Heart right ventricle (tissue), 16 donors: ENCODE data around the gene DUSP7. TPM values are rescaled to one million over a fixed set of nuclear protein-coding genes. Genes with fewer than 3 reads are reported as not detected.

Source experiments
- ATAC-seq, 8 donors: fragments of 200-7000 bp; cut with Tn5 transposase; one replicate each; pipeline ENCODE4 v1.9.1; 2020; ENCODE audit warnings: mild to moderate bottlenecking in 8 of 8, moderate library complexity in 8 of 8, moderate number of reproducible peaks in 1 of 8
- DNase-seq, 2 donors: peaks; one replicate each; pipeline ENCODE4 v3.0.0-alpha.2; 2020
- H3K27ac ChIP-seq, 10 donors: fragments of 200-600 bp; sonication (generic) in 2 of 10; one replicate each; pipeline versions ENCODE4 v1.5.0 to v1.8.0; 2020 to 2022; ENCODE audit warnings: mild to moderate bottlenecking in 3 of 10
- H3K27me3 ChIP-seq, 7 donors: fragments of 200-600 bp; one replicate each; pipeline ENCODE4 v1.8.0; 2021 to 2022; ENCODE audit warnings: mild to moderate bottlenecking in 2 of 7
- H3K36me3 ChIP-seq, 9 donors: fragments of 200-600 bp; sonication (generic) in 1 of 9; one replicate each; pipeline versions ENCODE4 v1.5.0 to v1.8.0; 2020 to 2022; ENCODE audit warnings: mild to moderate bottlenecking in 2 of 9
- H3K4me1 ChIP-seq, 9 donors: fragments of 200-600 bp; sonication (generic) in 1 of 9; one replicate each; pipeline versions ENCODE4 v1.5.0 to v1.8.0; 2020 to 2022; ENCODE audit warnings: mild to moderate bottlenecking in 4 of 9
- H3K4me3 ChIP-seq, 10 donors: fragments of 200-600 bp; sonication (generic) in 2 of 10; one replicate each; pipeline versions ENCODE4 v1.5.0 to v1.8.0; 2020 to 2022; ENCODE audit warnings: mild to moderate bottlenecking in 7 of 10, moderate library complexity in 2 of 10
- H3K9me3 ChIP-seq, 11 donors: fragments of 200-600 bp in 10 of 11; sonication (generic) in 2 of 11; one replicate each; pipeline versions ENCODE4 v1.5.0 to v1.8.0; 2013 to 2022; ENCODE audit warnings: mild to moderate bottlenecking in 2 of 11, control low read depth in 1 of 11, moderate library complexity in 1 of 11
- WGBS, 2 donors: extraction: QIAGEN DNeasy Blood & Tissue Kit; methylation state at CpG; one replicate each; pipeline ENCODE4 v1.1.7; 2013; ENCODE audit warnings: inconsistent platforms in 1 of 2; 5-methylcytosine and 5-hydroxymethylcytosine counted together
- intact Hi-C, 10 donors: fragments of 100-400 bp; cut with DNase I; formaldehyde crosslinking; loops; one replicate each; pipeline versions ENCODE4 v1.11.1 to v1.14.2; 2022
- polyA plus RNA-seq, 2 donors: library from polyadenylated mRNA; stranded (reverse); fragments of 200-250 nt; gene quantifications; one replicate each; pipeline ENCODE4 v1.2.3, GENCODE V29; 2013
- total RNA-seq, 10 donors: library from RNA; stranded (reverse); fragmentation: NEBNext Ultra II Directional in 3 of 10; extraction: Animal tissue kit (Norgen Biotek cat#: 25700) in 3 of 10; gene quantifications; one replicate each; pipeline versions ENCODE4 v1.2.1 to v1.2.4, GENCODE V29; 2021 to 2023
- TF ChIP-seq, protein P1 (sequence below), 9 donors: fragments of 200-600 bp; sonication (generic) in 2 of 9; IDR thresholded peaks; one replicate each; pipeline versions ENCODE4 v1.5.0 to v1.8.0; 2021 to 2022; ENCODE audit warnings: antibody characterized with exemption in 9 of 9, mild to moderate bottlenecking in 5 of 9, moderate library complexity in 1 of 9
- donor health status: Arrhythmogenic right ventricular cardiomyopathy.
- donor health status: ischemic (EF 13 %, LVEDD 7.1; RV severe dilation, severe dysfunction).
- donor health status: healthy with polysubstance abuse.
- donor health status: DM: no; HTN: yes; CAD: no.
- donor health status: DM: no; HTN: no; CAD: no.
- donor health status: ischemic (EF 25% LVEDD 6.9; RV normal size, moderate dysfunction).
- donor health status: ischemic (EF 25% LVEDD 5.7; RV mildly dilated, moderate dysfunction).
- donor health status: healthy.
- donor health status: DM: yes; HTN: yes; CAD: no.
- donor health status: Ischemic cardiomyopathy.
- donor health status: ischemic (EF 35%, LVEDD 5.7; RV mildly dilated, moderate dysfunction).
- donor health status: nonischemic (EF 11% LVEDD 7.7; RV severe dilation, severe dysfunction).
- donor health status: DM: yes; HTN: yes; CAD: no.
- donor health status: PGD.
- donor health status: ischemic (EF 29% LVEDD 5.4; RV normal size, mild dysfunction).
- donor health status: nonischemic (EF 23%, LVEDD 6.1; RV moderate dilation, normal function).

The DUSP7 gene
- total and polyA plus RNA-seq, 12 donors: 10.4 to 29.7 (median 15.8) TPM

DNA sequence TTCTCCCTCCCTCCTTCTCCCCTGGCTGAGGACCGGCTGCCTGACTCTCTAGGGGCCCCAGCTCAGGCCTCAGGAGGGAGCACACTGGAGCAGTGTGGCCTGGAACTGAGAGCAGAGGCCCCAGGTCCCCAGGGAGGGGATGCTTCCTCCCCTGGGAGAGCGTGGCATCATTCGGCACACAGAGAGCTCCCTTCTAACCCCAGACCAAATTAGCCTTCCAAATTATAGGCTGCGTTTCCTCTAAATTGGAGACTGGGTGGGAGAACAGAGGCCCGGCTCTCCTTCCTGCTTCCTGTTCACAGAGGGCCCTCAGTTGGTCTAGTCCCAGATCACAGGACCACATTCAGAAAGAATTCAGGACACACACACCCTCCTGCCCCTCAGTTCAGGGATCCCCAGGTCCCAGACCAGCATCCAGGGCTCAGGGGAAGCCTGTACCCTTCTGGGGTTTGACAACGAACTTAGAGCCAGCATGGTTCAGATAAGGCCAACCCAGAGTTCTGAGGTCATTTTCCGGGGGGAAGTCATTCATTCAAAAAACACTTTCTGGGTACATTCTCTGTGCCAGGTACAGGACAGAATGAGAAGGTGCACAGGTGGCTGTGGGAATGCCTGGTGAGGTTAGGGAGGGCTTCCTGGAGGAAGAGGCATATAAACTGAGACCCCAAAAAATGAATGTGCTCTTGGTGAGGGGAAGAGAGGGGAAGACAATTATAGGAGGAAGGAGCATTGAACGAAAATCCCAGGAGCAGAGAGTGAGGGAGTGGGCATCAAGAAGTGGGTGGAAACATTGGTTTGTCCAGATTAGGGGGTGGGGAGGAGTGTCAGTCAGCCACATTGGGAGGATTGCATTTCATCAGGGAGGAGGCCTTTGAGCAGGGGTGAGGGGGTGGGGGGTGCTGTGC lies 32.3 kb downstream of the DUSP7 start:
- no peak for ATAC-seq

DNA sequence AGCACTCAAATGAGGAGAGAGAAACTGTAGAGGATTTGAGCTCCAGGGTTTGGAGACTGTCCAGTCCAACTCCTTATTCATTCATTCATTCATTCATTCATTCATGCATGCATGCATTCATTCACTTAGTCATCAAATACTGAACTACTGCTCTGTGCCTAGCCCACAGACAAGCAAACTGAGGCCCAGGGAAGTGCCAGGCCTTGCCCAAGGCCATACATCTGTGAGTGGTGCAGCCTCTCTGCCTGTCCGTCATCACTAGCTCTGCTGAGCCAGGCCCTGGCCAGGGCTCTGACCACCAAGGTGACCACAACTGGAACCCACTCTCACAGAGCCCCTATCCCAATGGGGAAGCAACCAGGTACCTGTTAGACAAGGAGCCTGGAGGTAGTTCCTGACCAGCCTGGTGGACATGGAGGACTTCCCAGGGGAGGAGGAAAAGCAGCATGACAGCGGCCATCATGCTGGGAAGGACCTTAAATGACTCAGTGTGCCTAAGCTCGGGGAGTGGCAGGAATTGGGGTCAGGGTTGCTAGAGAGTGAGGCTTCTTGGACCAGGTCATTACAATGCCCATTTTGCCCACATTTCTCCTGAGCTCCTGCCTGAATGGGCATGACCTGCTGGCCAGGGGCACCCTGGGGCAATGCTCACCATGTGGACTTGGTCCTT lies 33.1 kb downstream of the DUSP7 start:
- H3K36me3 ChIP-seq: no peaks in the 10 kb centered on the region
- TF ChIP-seq, protein P1, sequence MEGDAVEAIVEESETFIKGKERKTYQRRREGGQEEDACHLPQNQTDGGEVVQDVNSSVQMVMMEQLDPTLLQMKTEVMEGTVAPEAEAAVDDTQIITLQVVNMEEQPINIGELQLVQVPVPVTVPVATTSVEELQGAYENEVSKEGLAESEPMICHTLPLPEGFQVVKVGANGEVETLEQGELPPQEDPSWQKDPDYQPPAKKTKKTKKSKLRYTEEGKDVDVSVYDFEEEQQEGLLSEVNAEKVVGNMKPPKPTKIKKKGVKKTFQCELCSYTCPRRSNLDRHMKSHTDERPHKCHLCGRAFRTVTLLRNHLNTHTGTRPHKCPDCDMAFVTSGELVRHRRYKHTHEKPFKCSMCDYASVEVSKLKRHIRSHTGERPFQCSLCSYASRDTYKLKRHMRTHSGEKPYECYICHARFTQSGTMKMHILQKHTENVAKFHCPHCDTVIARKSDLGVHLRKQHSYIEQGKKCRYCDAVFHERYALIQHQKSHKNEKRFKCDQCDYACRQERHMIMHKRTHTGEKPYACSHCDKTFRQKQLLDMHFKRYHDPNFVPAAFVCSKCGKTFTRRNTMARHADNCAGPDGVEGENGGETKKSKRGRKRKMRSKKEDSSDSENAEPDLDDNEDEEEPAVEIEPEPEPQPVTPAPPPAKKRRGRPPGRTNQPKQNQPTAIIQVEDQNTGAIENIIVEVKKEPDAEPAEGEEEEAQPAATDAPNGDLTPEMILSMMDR (IDR thresholded peaks at IDR 0.05): no peak
- peaks cover 62 to 90% (median 83%) of the 10 kb centered on the region in 9 donors for H3K4me1 ChIP-seq
- DNase-seq: peak in 1 of 2 donors; percentile 6
- H3K27ac ChIP-seq: peak overlapping the region; percentile 79 to 97 (median 92)
- H3K27me3 ChIP-seq: no peaks in the 10 kb centered on the region
- H3K4me3 ChIP-seq: peak overlapping the region in 9 of 10 donors; percentile 16 to 58 (median 47)
- WGBS, 2 donors: 63 to 70% methylated on average over 3 of the region's 3 CpGs
- intact Hi-C loops: loop anchor here in 1 of 10 donors (2.0 kb wide), 1 partner anchor 30 kb away; no protein-coding TSS in a partner anchor
- H3K9me3 ChIP-seq: no peaks in the 10 kb centered on the region
- ATAC-seq: no peak

More for the DNA sequence above, 32.3 kb downstream of the DUSP7 start:
- Histone ChIP-seq H3K36me3 (no peaks in the 10 kb centered on the region), H3K9me3 (no peaks in the 10 kb centered on the region), H3K27me3 (no peaks in the 10 kb centered on the region), H3K27ac (peak overlapping the region; percentile 79 to 97 (median 92)), H3K4me1 (peaks cover 54 to 90% (median 83%) of the 10 kb centered on the region in 9 donors), H3K4me3 (peak overlapping the region in 8 of 10 donors; percentile 19 to 58 (median 48))
- TF ChIP-seq, protein P1 (IDR thresholded peaks at IDR 0.05): no peak
- intact Hi-C loops: loop anchor here in 2 of 10 donors (1.0 to 2.0 kb wide), 2 partner anchors 28 to 29 kb away; no protein-coding TSS in a partner anchor
- DNase-seq: peak in 1 of 2 donors; percentile 40
- WGBS, 2 donors: 39 to 42% methylated on average over 8 of the region's 8 CpGs

DNA sequence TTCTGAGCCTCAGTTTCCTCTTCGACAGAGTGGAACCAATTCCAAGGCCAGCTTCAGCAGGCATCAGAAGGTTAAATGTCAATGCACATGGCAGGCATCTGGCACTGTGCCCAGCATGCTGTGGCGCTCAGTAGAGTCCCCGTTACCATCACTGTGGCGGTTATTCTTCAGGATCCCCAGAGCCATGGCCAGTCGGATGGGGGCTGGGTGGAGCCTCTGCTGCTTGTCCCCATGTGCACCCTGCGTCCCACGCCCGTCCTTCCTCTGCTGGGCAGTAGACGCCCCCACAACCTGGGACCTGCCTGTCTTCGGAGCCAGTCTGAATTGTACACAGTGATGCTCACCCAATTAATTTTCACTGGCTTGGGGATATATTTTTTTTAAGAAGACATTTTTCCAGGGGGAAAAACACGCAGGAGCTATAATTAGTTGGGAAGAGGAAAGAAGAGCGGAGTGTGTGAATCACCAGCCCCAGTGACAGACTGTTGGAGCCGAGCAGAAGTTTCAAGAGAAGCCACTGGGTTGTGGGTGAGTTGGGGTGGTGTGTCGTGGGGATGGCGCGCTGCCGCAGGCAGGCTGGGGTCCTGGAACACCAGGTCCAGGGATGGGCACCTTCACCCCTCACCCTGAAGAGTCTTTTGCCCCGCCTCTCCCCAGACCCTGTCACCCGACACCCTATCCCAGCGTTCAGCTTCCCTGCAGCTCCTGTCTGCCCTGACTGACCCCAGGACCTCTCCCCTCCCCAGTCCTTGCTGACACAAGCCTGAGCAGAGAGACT lies 33.9 kb downstream of the DUSP7 start:
- peak; percentile 28 to 74 (median 52) for ATAC-seq
- Histone ChIP-seq H3K27me3 (no peaks in the 10 kb centered on the region), H3K4me1 (peaks cover 62 to 91% (median 85%) of the 10 kb centered on the region in 9 donors), H3K36me3 (no peaks in the 10 kb centered on the region), H3K27ac (peak overlapping the region; percentile 79 to 97 (median 92)), H3K9me3 (no peaks in the 10 kb centered on the region), H3K4me3 (peak overlapping the region in 9 of 10 donors; percentile 16 to 58 (median 47))
- 31 to 35% methylated on average over 20 of the region's 20 CpGs for WGBS, 2 donors
- intact Hi-C loops: loop anchor here in 1 of 10 donors (2.0 kb wide), 1 partner anchor 30 kb away; no protein-coding TSS in a partner anchor
- TF ChIP-seq, protein P1 (IDR thresholded peaks at IDR 0.05): no peak
- peak; percentile 68 to 76 for DNase-seq
